Neural crest cell (in vitro differentiated cells): Measurements from ENCODE around the gene SEMA3B. TPM values are rescaled to one million over a fixed set of nuclear protein-coding genes. Genes with fewer than 3 reads are reported as not detected.
"Not testable (repeated sequence)": the region's sequence is repeated elsewhere in the genome, so short reads cannot be mapped to it uniquely, and the experiment has no call there.

Experiments
- DNase-seq: peaks from one replicate; pipeline ENCODE4 v3.0.0; 2021; ENCODE audit warnings: low read depth, mixed read lengths, low spot score
- H3K27ac Mint-ChIP-seq: one replicate; pipeline ENCODE4 v1.8.0; 2021; ENCODE audit warnings: mild to moderate bottlenecking, mixed read lengths; ENCODE audit not compliant: unreplicated experiment
- H3K27me3 Mint-ChIP-seq: 2 replicates; pipeline ENCODE4 v1.8.0; 2021; ENCODE audit warnings: low read depth, mild to moderate bottlenecking, mixed read lengths
- H3K36me3 Mint-ChIP-seq: 2 replicates; pipeline ENCODE4 v1.8.0; 2021; ENCODE audit warnings: low read depth, mild to moderate bottlenecking, mixed read lengths
- H3K4me1 Mint-ChIP-seq: 2 replicates; pipeline ENCODE4 v1.8.0; 2021; ENCODE audit warnings: mixed read lengths
- H3K4me3 Mint-ChIP-seq: one replicate; pipeline ENCODE4 v1.8.0; 2021; ENCODE audit warnings: mild to moderate bottlenecking, mixed read lengths
- H3K9me3 Mint-ChIP-seq: 2 replicates; pipeline ENCODE4 v1.8.0; 2021; ENCODE audit warnings: mixed read lengths
- total RNA-seq: library from RNA; stranded (reverse); gene quantifications from 2 replicates; pipeline ENCODE4 v1.2.1, GENCODE V29; 2021
- TF ChIP-seq, protein P1 (sequence below): fragments of 200-600 bp; sonication (generic); conservative IDR thresholded peaks from 2 replicates; pipeline ENCODE4 v1.5.0; 2021; ENCODE audit warnings: antibody characterized with exemption, mild to moderate bottlenecking

Gene SEMA3B
- total RNA-seq, 1 donor from 2014 or later: 2.9 TPM

DNA sequence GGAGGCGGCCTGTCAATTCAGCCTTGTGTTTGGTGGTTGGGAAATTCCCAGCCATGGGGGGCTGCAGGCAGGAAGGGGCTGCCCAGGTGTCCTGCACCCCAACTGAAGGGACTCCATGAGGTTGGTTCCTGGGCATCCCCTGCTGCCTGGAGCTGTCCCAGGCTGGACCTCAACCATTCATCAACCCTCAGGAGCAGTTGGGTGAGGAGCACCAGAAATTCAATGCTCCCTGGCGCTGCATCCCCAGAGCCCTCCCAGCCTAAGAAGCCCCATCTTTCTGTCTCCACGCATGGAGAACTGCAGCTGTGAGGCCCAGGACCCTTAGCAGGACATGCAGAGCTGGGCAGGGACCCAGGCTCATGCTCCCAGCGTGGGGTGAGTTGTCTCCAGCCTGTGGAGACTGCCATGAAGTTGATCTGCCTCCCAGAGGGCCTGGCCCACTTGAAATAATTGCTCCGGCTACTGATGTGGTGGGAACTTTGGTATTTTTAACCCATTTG is 8.0 kb upstream of the SEMA3B start:
- peak overlapping the region; percentile 97 for H3K27ac Mint-ChIP-seq
- H3K4me1 Mint-ChIP-seq: peaks cover 69% of the 10 kb centered on the region
- peak overlapping the region; percentile 49 for H3K4me3 Mint-ChIP-seq
- TF ChIP-seq, protein P1, sequence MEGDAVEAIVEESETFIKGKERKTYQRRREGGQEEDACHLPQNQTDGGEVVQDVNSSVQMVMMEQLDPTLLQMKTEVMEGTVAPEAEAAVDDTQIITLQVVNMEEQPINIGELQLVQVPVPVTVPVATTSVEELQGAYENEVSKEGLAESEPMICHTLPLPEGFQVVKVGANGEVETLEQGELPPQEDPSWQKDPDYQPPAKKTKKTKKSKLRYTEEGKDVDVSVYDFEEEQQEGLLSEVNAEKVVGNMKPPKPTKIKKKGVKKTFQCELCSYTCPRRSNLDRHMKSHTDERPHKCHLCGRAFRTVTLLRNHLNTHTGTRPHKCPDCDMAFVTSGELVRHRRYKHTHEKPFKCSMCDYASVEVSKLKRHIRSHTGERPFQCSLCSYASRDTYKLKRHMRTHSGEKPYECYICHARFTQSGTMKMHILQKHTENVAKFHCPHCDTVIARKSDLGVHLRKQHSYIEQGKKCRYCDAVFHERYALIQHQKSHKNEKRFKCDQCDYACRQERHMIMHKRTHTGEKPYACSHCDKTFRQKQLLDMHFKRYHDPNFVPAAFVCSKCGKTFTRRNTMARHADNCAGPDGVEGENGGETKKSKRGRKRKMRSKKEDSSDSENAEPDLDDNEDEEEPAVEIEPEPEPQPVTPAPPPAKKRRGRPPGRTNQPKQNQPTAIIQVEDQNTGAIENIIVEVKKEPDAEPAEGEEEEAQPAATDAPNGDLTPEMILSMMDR: no peak
- H3K27me3 Mint-ChIP-seq: peaks cover 3% of the 10 kb centered on the region
- no peak for DNase-seq
- H3K36me3 Mint-ChIP-seq: peaks cover 5% of the 10 kb centered on the region
- no peaks in the 10 kb centered on the region for H3K9me3 Mint-ChIP-seq

DNA sequence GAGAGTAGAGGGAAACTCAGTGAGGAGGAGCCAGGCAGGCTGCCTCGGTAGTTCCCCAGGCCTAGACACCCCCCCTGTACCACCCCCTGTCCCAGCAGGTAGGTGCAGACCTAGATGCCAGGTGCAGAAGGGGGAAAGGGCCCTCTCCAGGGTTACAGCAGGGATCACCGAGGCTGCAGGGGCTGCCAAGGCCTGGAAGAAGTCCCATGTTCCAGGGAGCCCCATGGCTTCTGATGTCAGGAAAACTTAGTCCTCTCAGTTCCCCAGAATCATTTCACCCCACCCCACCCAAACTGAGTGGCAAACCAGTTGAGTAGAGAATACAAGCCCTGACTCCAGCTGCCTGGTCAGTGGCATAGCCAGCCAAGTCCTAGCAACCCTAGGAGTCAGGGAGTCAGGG is 7.4 kb upstream of the SEMA3B start:
- Mint-ChIP-seq H3K4me1 (peaks cover 69% of the 10 kb centered on the region), H3K27me3 (peaks cover 4% of the 10 kb centered on the region), H3K9me3 (no peaks in the 10 kb centered on the region), H3K4me3 (peak overlapping the region; percentile 49), H3K27ac (peak overlapping the region; percentile 97), H3K36me3 (peaks cover 5% of the 10 kb centered on the region)
- TF ChIP-seq, protein P1: no peak
- DNase-seq: no peak

DNA sequence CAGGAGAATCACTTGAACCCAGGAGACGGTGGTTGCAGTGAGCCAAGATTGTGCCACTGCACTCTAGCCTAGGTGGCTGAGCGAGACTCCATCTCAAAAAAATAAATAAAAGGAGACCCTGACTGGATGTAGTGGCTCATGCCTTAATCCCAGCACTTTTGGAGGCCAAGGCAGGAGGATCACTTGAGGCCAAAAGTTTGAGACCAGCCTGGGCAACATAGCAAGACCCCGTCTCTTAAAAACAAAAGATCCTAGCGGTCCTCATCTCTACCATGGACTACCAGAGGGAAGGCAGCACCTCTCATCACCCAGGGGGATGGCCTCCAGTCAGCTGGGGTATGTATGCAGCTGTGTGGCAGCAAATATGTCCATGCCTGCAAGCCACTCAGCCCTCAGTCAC is 6.7 kb upstream of the SEMA3B start:
- not testable (repeated sequence) for DNase-seq, H3K27ac Mint-ChIP-seq, H3K27me3 Mint-ChIP-seq, H3K36me3 Mint-ChIP-seq, H3K9me3 Mint-ChIP-seq
- H3K4me3 Mint-ChIP-seq: peak overlapping the region; percentile 62
- peaks cover 62% of the 10 kb centered on the region for H3K4me1 Mint-ChIP-seq

- H3K4me3 Mint-ChIP-seq: peak overlapping the region; percentile 62
- H3K27ac Mint-ChIP-seq: no peak overlapping the region
- H3K4me1 Mint-ChIP-seq: peaks cover 58% of the 10 kb centered on the region
- DNase-seq: no peak
- TF ChIP-seq, protein P1: no peak
- no peaks in the 10 kb centered on the region for H3K36me3 Mint-ChIP-seq
- no peaks in the 10 kb centered on the region for H3K9me3 Mint-ChIP-seq
- H3K27me3 Mint-ChIP-seq: peaks cover 5% of the 10 kb centered on the region
Measured at GRCh38 chr3:50262778-50263177, 6.2 kb upstream of the SEMA3B start.

- TF ChIP-seq, protein P1: no peak
- DNase-seq: no peak
- Mint-ChIP-seq H3K4me3 (peak overlapping the region; percentile 62), H3K27ac (no peak overlapping the region), H3K36me3 (no peaks in the 10 kb centered on the region), H3K9me3 (no peaks in the 10 kb centered on the region), H3K4me1 (peaks cover 54% of the 10 kb centered on the region), H3K27me3 (peaks cover 10% of the 10 kb centered on the region)
Measured at GRCh38 chr3:50263478-50264382, 5.2 kb upstream of the SEMA3B start.

- Mint-ChIP-seq H3K9me3 (no peaks in the 10 kb centered on the region), H3K27ac (no peak overlapping the region), H3K4me1 (peaks cover 49% of the 10 kb centered on the region), H3K36me3 (no peaks in the 10 kb centered on the region), H3K27me3 (peaks cover 10% of the 10 kb centered on the region), H3K4me3 (peak overlapping the region; percentile 62)
- peak; percentile 55 for DNase-seq
- TF ChIP-seq, protein P1: no peak
Measured at GRCh38 chr3:50264383-50264963, 4.5 kb upstream of the SEMA3B start.
